ENCODE results near the gene PPP1R9B. TPM values are rescaled to one million over a fixed set of nuclear protein-coding genes. Genes with fewer than 3 reads are reported as not detected.

PPP1R9B gene
- total RNA-seq, 2 experiments from 2014 or later = 84.3 to 86.1 TPM

DNA sequence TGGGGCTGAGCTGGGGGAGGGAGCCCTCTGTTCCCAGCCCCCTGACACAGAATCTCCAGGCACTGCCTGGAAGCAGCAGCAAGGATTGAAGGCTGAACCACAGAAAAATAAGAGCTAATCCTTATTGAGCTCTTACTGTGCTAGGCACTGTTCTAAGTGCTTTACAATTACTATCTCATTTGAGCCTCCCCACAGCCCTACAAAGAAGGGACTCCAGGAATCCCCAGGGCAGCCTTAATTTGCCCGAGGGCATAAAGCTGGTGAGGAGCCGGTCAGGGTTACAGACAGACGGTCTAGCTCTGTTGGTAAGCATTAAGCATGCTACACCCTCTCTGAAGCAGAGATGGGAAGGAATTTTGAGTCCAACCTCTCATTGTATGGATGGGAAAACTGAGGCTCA lies 27.5 kb downstream of the PPP1R9B start:
- Mint-ChIP-seq H3K27ac (no peak overlapping the region), H3K4me1 (ENCODE audit: low read depth) (no peaks in the 10 kb centered on the region), H3K4me3 (no peak overlapping the region), H3K36me3 (no peaks in the 10 kb centered on the region), H3K9me3 (no peaks in the 10 kb centered on the region), H3K27me3 (peaks cover 9% of the 10 kb centered on the region)
- intact Hi-C loops (cut with micrococcal nuclease) = no loop called here
- CTCF ChIA-PET = interaction anchor here (1.0 to 2.6 kb wide), 6 partner anchors 8 to 175 kb away, joined by 3 to 14 read pairs (median 4); no protein-coding TSS in a partner anchor
- DNase-seq = no peak
- POLR2A ChIA-PET = interaction anchor here (0.5 to 0.9 kb wide), 2 partner anchors 9 to 619 kb away, joined by 3 to 4 read pairs; no protein-coding TSS in a partner anchor

DNA sequence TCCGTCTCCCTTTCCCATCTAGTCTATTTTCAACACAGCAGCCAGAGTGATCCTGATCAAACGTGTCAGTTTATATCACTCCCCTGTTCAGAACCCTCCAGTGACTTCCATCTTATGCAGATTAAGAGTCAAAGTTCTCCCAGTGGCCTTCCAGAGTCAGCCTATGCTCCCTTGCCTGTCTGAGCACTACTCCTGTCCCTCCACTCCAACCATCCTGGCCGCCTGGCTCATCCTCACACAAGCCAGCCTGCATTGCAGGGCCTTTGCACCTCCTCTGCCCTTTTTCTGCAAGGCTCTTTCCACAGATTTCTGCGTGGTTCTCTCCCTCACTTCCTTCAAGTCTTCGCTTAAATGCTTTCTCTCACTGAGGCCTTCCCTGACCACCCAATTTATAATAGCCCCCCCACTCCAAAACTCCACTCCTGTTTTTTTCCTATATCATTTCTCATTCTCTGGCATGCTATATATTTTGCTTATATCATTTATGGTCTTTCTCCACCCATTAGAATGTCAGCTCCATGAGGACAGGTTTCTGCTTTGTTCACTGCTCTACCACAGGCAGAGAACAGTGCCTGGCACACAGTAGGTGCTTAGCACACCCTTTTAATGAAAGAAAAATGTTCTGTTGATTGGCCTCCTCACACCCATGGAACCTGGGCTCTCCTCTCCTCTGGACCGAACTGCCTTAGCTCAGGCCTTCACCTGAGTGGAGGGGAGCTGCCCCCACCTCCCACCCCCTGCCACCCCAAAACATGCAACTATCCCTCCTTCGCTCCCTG lies 29.8 kb downstream of the PPP1R9B start:
- CTCF ChIA-PET = interaction anchor here (0.9 to 1.4 kb wide), 3 partner anchors 10 to 40 kb away, joined by 3 to 5 read pairs (median 4); no protein-coding TSS in a partner anchor
- Mint-ChIP-seq H3K4me3 (no peak overlapping the region), H3K9me3 (no peaks in the 10 kb centered on the region), H3K27ac (no peak overlapping the region), H3K27me3 (peaks cover 17% of the 10 kb centered on the region), H3K36me3 (no peaks in the 10 kb centered on the region), H3K4me1 (ENCODE audit: low read depth) (peaks cover 7% of the 10 kb centered on the region)
- POLR2A ChIA-PET = no interaction called here
- intact Hi-C loops (cut with micrococcal nuclease) = no loop called here
- no peak for DNase-seq

DNA sequence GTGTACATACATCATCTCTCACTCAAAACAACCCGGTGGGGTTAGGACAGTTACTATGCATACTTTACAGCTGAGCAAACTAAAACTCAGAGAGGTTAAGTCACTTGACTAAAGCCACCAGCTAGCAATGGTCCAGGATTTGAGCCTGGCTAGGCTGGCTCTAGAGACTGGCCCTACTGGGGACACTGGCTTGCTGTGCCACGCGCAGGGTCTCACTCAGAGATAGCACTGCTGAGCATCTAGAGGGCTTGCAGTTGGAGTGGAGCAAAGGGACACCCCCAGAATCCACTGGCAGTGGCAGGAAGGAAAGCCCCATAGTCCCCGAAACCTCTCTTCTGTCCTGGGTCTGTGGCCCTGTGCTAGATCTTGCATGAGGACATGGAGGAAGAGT lies 31.7 kb downstream of the PPP1R9B start:
- Mint-ChIP-seq H3K4me3 (no peak overlapping the region), H3K27ac (no peak overlapping the region), H3K4me1 (ENCODE audit: low read depth) (peaks cover 10% of the 10 kb centered on the region), H3K36me3 (no peaks in the 10 kb centered on the region), H3K9me3 (no peaks in the 10 kb centered on the region), H3K27me3 (peaks cover 24% of the 10 kb centered on the region)
- CTCF ChIA-PET = interaction anchor here (1.3 to 4.1 kb wide), 7 partner anchors 8 to 82 kb away, joined by 3 to 31 read pairs (median 9); partner anchors contain the start of genes COL1A1, PDK2 and SAMD14
- intact Hi-C loops (cut with micrococcal nuclease) = no loop called here
- no peak for DNase-seq
- POLR2A ChIA-PET = no interaction called here

DNA sequence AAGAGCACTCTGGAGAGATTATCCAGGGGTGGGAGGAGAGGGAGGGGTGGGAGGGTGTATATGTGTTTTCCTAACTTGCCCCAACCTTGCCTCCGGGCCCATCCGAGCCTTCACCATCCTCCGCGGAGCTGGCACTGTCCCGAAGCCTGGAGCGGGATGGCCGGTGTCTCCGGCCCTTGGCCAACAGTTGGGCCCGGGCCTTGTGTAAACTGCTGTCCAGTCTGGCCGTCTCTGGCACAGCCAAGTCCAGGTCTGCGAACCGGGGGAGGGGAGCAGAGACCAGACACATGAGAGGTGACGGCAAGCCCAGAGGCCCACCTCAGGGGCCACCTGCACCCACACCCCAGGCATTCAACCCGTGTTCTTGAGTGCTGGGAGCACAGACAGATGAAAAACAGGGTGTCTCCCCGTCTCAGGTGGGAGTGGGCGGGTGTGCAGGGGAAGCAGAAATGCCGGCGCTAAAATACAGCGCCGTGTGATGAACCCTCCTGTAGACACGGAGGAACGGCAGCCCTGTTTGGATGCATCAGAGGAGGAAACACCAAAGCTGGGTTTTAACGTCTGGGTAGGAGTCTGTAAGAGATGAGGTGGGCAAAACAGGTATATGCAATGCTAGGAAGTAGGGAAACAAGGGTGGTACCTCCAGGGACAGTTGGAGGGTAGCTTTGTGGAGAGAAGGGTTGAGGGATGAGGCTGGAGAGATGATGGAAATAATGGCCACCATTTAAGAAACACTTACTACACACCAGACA lies 32.2 kb downstream of the PPP1R9B start:
- H3K9me3 Mint-ChIP-seq = no peaks in the 10 kb centered on the region
- H3K4me1 Mint-ChIP-seq (ENCODE audit: low read depth) = peaks cover 10% of the 10 kb centered on the region
- no peaks in the 10 kb centered on the region for H3K36me3 Mint-ChIP-seq
- H3K27me3 Mint-ChIP-seq = peaks cover 24% of the 10 kb centered on the region
- no peak for DNase-seq
- intact Hi-C loops (cut with micrococcal nuclease) = no loop called here
- ChIA-PET POLR2A (interaction anchor here (1.2 kb wide), 1 partner anchor 13 kb away, joined by 3 read pairs; no protein-coding TSS in a partner anchor), CTCF (interaction anchor here (0.9 to 4.1 kb wide), 12 partner anchors 13 to 121 kb away, joined by 3 to 31 read pairs (median 8); partner anchors contain the start of genes COL1A1, PDK2 and SAMD14)
- H3K27ac Mint-ChIP-seq = no peak overlapping the region
- H3K4me3 Mint-ChIP-seq = no peak overlapping the region

DNA sequence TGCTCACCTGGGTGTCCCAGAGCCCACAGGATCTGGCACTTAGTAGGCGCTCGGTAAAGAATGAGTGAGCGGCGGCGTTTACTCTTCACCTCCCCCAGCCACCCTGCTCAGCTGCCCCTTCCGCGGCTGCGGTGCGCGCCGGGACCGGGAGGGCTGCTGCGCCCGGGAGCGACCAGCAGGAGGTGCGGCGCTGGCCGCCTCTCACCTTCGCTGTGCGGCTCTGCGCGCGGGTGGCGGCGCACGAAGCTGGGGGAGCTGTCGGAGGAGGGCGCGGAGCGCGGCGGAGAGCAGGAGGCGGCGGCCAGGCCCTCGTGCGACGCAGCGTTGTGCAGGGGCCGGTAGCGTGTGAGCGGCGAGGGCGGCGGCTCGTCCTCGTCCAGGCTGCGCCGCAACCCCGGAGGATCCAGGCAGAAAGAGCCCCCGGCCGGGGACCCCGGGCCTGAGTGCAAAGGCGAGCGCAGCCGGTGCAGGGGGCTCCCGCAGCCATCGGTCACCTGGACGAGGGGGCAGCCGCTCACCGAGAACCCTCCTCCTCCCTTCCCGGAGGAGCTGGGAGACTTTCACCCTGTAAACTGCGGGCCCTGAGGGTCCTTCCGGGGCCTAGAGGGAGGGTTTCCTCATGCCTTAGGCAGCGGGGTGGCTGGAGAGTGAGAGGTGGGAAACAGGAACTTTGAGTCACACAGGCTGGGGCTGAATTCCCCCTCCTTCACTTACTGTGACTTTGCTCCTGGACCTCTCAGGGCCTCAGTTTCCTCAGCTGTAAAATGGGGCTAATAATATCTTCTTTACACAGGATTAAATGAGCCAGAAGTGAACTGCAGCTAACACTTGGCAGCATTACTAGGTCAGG lies 33.0 kb downstream of the PPP1R9B start:
- Mint-ChIP-seq H3K27ac (no peak overlapping the region), H3K4me1 (ENCODE audit: low read depth) (peaks cover 10% of the 10 kb centered on the region), H3K36me3 (no peaks in the 10 kb centered on the region), H3K9me3 (no peaks in the 10 kb centered on the region), H3K27me3 (peaks cover 24% of the 10 kb centered on the region), H3K4me3 (peak overlapping the region; percentile 21)
- peak; percentile 76 for DNase-seq
- intact Hi-C loops (cut with micrococcal nuclease) = no loop called here
- ChIA-PET CTCF (interaction anchor here (0.6 to 4.1 kb wide), 25 partner anchors 9 to 180 kb away, joined by 3 to 31 read pairs (median 4); partner anchors contain the start of genes PDK2 and SAMD14), POLR2A (interaction anchor here (1.1 to 1.2 kb wide), 2 partner anchors 13 to 179 kb away, joined by 3 to 5 read pairs; no protein-coding TSS in a partner anchor)

DNA sequence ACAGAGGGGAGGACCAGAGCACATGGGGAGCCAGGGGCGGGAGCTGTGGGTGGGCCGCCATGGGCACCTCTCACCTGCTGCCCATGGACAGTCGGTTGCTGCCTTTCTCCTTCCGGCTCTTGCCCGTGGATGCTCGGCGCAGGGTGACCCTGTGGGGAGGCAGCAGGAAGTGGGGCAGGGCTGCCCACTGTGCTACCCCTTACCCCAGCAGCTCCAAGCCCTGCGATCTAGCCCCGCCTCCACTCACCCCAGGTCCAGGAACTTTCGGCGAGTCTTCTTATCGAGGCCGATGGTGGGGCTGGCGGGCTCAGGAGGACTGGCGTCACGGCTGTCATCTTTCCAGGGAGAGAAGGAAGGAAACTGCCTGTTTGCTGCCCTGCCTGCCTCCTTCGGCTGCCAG lies 34.7 kb downstream of the PPP1R9B start:
- intact Hi-C loops (cut with micrococcal nuclease) = loop anchor here (1.0 to 2.0 kb wide), 2 partner anchors 45 to 83 kb away; no protein-coding TSS in a partner anchor
- Mint-ChIP-seq H3K27me3 (peaks cover 24% of the 10 kb centered on the region), H3K36me3 (no peaks in the 10 kb centered on the region), H3K4me1 (ENCODE audit: low read depth) (peaks cover 10% of the 10 kb centered on the region), H3K27ac (no peak overlapping the region), H3K9me3 (no peaks in the 10 kb centered on the region), H3K4me3 (no peak overlapping the region)
- ChIA-PET POLR2A (no interaction called here), CTCF (interaction anchor here (0.8 to 4.1 kb wide), 16 partner anchors 8 to 193 kb away, joined by 3 to 31 read pairs (median 6); partner anchors contain the start of gene SAMD14)
- no peak for DNase-seq

DNA sequence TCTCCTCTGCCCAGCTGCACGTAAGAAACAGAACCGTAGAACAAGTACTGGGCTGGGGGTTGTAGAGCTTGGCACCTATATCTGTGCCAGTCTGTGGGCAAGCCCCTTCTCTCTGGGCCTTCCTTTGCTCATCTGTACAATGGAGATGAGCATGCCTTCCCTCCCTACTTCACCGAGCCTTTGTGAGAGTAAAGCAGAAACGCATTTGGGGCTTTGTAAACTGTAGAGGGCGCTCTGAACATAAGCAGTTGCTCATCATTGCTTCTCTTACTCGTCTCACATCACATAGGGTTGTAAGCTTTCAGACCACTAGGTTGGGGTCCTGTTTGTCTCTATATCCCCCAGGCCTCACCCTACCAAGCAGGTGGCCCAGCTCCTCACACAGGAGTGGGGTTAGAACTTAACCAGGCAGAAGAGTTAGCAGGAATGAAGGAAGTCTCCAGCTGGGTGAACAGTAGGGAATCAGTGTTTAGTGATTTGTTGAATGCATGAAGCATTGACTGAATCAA lies 35.6 kb downstream of the PPP1R9B start:
- Mint-ChIP-seq H3K27me3 (peaks cover 24% of the 10 kb centered on the region), H3K4me3 (no peak overlapping the region), H3K27ac (no peak overlapping the region), H3K4me1 (ENCODE audit: low read depth) (peaks cover 10% of the 10 kb centered on the region), H3K9me3 (no peaks in the 10 kb centered on the region), H3K36me3 (no peaks in the 10 kb centered on the region)
- DNase-seq = peak; percentile 53
- ChIA-PET CTCF (interaction anchor here (0.6 to 2.2 kb wide), 26 partner anchors 9 to 328 kb away, joined by 3 to 17 read pairs (median 4); partner anchors contain the start of gene LRRC59), POLR2A (no interaction called here)
- intact Hi-C loops (cut with micrococcal nuclease) = loop anchor here (1.0 to 2.0 kb wide), 2 partner anchors 46 to 83 kb away; no protein-coding TSS in a partner anchor

DNA sequence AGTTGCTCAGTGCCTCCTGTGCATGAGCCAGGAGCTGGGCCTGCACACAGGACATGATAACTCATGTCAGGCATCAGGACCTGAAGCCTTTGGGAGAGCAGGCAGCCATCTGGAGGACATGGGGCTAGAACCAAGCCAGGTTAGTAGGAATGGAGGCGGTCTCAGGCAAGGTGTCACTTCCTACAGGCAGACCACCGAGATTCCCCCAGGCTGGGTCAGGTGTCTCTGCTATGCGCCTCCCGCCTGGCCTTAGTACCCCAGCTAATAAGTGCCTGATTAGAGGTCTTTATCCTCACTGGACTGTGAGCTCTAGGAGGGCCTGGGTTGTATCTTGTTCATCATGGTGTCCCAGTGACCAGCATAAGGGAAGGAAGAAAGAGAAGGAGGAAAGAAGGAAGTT lies 36.1 kb downstream of the PPP1R9B start:
- H3K27me3 Mint-ChIP-seq = peaks cover 20% of the 10 kb centered on the region
- no peaks in the 10 kb centered on the region for H3K9me3 Mint-ChIP-seq
- ChIA-PET CTCF (interaction anchor here (0.6 to 2.2 kb wide), 25 partner anchors 9 to 328 kb away, joined by 3 to 17 read pairs (median 4); partner anchors contain the start of gene LRRC59), POLR2A (no interaction called here)
- intact Hi-C loops (cut with micrococcal nuclease) = loop anchor here (2.0 kb wide), 1 partner anchor 46 kb away; no protein-coding TSS in a partner anchor
- DNase-seq = no peak
- no peaks in the 10 kb centered on the region for H3K36me3 Mint-ChIP-seq
- peaks cover 10% of the 10 kb centered on the region for H3K4me1 Mint-ChIP-seq (ENCODE audit: low read depth)
- H3K27ac Mint-ChIP-seq = no peak overlapping the region
- H3K4me3 Mint-ChIP-seq = no peak overlapping the region

DNA sequence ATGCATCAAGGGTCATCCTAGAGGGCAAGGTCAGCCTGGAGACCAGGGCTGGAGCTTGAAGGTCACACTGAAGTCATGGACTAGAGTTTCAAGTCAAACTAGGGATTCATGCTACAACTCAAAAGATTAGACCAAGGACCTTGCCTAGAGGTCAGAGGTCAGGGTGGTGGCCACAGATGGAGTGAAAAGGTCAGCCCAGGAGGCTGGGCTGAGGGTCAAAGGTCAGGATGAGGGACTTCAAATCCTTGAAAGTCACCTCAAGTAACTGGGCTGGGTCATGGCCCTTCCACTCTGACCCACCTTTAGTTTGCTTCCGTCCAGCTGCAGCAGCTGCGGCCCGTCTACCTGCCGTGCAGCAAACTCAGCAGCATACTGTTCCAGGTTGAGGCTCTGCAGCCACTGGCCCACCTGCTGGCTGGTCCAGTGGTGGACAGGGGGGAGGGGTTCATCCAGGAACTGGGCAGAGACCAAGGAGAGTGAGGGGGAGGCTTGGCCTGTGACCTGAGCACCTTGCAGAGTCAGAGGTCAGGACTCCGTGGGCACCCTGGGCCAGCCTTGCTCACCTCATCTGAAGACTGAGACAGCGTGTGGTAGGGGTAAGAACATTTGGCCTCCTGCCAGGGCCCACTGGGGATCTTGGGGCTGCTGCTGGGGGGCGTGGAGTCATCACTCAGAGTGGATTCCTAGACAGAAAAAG lies 36.7 kb downstream of the PPP1R9B start:
- no peaks in the 10 kb centered on the region for H3K9me3 Mint-ChIP-seq
- DNase-seq = no peak
- intact Hi-C loops (cut with micrococcal nuclease) = loop anchor here (2.0 kb wide), 1 partner anchor 47 kb away; no protein-coding TSS in a partner anchor
- no peaks in the 10 kb centered on the region for H3K36me3 Mint-ChIP-seq
- no peak overlapping the region for H3K27ac Mint-ChIP-seq
- no peak overlapping the region for H3K4me3 Mint-ChIP-seq
- peaks cover 10% of the 10 kb centered on the region for H3K4me1 Mint-ChIP-seq (ENCODE audit: low read depth)
- POLR2A ChIA-PET = no interaction called here
- CTCF ChIA-PET = interaction anchor here (0.6 to 3.0 kb wide), 12 partner anchors 12 to 203 kb away, joined by 3 to 17 read pairs (median 6); partner anchors contain the start of gene PDK2
- H3K27me3 Mint-ChIP-seq = peaks cover 19% of the 10 kb centered on the region

DNA sequence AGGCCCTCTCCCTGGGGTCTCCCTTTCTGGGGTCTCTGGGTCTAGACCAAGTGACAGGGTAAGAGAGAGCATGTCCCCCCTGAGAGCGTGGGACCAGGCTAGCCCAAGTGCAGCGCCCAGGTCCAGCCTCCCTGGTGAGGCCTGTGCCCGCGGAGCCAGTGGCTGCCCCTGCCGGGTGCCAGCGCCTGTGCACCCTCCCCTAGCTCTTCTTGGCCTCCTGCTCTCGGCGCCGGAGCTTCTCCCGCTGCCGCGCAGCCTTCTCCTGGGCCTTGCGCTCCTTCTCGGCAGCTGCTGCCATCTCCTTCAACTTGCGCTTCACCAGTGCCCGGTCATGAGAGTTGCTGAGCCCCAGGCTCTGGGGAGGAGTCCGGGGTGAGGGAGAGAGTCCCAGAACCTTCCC lies 37.8 kb downstream of the PPP1R9B start:
- H3K9me3 Mint-ChIP-seq = no peaks in the 10 kb centered on the region
- H3K27me3 Mint-ChIP-seq = peaks cover 16% of the 10 kb centered on the region
- ChIA-PET POLR2A (no interaction called here), CTCF (interaction anchor here (1.0 to 3.0 kb wide), 2 partner anchors 19 to 49 kb away, joined by 3 to 14 read pairs; partner anchors contain the start of gene PDK2)
- intact Hi-C loops (cut with micrococcal nuclease) = no loop called here
- H3K36me3 Mint-ChIP-seq = no peaks in the 10 kb centered on the region
- DNase-seq = no peak
- H3K4me3 Mint-ChIP-seq = no peak overlapping the region
- H3K4me1 Mint-ChIP-seq (ENCODE audit: low read depth) = peaks cover 10% of the 10 kb centered on the region
- no peak overlapping the region for H3K27ac Mint-ChIP-seq
